GM18909 (cell line): ENCODE measurements around the gene CORO1C.

Experiments used
- ATAC-seq: cut with Tn5 transposase; IDR thresholded peaks from one replicate; pipeline ENCODE4 v1.9.1; 2021; ENCODE audit warnings: mild to moderate bottlenecking; ENCODE audit not compliant: unreplicated experiment, poor library complexity

Gene CORO1C

DNA sequence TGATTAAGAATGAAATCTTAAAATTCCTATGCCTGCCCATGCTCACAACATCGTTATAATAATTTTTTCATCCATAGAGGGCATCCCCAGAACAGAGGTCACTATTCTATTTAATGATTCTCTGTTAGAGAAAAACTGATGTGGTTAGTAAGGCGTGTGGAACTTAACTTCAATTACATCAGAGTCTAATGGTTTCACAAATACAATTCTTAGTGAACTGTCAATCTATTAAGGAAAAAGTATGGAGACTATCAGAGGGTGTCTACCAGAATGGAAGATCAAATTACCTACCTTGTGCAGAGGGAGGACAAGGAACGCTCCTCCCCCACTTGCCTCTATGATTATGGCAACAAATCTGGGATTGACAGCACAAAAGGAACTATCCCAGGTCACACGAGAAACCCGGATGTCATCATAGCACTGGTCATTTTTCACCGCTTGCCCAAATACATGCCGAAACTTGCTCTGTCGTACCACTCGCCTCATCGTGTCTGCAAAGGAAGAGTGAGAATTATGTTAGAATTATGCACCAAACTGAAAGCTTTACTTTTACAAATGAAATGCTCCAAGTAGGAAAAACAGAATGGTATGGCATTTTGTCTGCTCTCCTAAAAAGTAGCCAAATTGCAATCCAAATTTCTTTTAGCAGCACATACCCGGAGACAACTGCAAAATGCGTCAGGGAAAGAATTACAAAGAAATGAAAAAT is 30.3 kb downstream of the CORO1C start:
- no peak for ATAC-seq

DNA sequence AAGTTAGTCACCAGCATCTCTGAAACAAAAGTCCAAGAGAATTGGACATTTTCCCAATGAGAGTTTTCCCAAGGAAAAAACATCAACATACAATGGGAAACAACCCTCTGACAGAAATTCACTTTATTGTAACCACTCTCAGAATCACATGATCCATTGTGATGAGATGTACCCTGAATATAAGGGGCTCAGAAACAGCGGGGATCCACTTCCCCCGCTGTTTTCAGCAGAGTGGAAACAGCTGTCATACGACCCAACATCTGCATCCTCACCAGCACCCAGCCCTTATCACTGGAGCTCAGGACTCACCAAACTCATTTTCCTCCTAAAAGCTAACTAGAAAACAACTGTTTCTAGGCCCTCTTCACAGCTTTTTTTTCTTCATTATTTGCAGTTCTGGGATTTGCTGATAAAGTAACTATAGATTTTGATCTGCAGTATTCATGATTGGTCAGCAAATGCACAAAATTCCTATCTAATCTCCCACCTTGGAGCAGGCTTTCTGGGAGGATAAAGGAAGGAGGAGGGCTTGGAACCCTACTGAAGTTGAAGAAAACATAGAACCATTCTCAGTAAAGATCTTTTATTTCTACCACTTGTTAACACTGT is 31.3 kb downstream of the CORO1C start:
- ATAC-seq: no peak

DNA sequence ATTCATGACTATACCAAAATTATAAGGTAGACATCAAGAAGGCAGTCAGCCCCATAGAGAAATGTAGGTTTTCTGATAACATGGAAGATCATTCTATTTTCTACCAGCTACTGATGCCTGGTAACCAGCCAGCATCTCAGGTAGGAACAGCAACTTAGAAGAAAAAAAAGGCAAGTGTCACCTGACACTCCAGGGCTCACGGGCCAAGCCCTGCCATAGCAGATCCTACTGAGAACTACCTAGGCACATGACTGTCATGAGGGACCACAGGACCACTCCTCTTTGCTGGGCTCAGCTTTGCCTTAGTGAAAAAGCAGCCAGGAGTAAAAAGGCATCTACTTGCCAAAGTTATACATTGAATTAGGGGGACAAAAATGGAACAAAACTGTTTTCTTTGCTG is 33.4 kb downstream of the CORO1C start:
- no peak for ATAC-seq

DNA sequence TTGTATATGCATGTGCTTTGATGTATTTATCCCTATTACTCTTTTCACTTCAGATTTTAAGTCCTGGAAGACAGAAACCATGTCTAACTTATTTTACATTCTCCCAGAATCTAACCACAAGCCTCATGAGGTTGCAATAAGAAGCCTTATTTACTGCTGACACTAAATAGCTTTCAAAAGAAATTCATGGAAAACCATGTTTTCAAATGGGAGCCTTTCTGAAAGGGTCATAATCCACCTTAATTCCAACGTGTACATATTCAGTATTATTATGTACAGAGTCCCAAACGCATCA is 34.4 kb downstream of the CORO1C start:
- ATAC-seq: no peak

DNA sequence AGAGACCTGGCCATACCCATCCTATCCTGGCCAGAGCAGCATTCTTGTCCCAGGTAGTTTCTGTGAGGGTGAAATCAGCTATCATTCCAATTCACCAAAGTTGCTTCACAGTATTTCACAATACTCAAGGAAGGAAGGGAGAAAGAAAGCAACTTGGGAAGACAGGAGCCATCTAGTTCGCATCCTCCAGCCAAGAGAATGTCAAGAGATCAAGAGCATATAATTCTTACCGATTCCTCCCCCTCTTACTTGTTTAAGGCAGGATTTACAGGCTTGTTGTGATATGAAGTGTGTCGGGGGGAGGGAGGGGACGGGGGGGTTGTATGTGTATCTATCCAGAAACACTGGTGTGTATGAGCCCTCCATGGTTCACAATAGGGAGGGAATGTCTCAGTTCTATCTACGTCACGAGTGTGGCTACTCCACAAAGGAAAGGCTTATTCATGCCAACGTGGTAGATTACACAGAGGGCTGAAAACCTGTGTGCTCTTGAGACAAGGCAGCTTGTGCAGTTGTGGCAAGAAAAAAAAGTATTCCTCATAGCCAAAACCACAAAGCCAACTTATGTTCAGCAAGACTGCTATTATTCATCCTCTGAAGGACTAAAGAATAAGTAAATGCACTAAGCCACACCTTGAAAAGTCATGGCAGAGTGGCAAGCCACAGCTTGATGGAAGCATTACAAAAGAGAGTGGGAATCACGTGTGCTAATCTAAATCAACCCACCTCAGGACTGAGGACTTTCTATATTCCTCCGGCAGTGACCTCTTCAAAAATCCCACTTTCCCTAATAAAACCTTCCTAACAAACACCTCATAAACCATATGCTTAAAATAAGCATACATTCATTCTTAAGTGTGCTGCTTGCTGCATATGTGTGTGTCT is 35.0 kb downstream of the CORO1C start:
- ATAC-seq: no peak

DNA sequence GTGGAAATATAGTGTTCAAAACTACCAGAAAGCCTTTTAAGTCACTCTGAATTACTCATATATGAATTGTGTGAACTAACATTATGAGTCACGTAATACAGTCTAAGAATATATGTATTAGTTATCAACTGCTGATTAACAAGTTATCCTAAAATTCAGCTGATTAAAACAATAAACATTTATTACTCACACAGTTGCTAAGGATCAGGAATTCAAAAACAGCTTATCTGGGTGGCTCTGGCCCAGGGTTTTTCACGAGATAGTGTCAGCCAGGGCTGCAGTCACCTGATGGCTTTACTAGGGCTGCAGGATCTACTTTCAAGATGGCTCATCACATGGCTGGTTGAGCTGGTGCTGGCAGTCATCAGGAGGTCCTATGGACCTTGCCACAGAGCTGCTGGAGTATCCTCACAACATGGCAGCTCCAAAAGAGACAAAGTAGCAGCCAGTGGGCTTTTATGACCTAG is 36.5 kb downstream of the CORO1C start:
- no peak for ATAC-seq

DNA sequence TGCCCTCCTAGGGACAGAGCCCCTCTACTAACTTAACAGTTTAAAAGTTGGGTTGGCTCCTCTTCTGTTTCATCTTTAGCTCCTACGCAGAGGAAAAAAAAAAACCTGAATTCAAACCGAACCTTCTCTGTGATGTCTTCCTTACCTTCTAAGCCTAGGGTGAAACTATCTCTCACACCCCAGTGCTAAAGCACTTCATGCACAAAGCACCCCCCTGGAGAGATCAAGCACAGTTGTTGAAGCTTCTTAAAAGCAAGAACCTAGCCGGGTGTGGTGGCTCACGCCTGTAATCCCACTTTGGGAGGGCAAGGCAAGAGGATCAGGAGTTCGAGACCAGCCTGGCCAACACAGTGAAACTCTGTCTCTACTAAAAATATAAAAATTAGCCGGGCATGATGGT is 37.6 kb downstream of the CORO1C start:
- ATAC-seq: no peak

DNA sequence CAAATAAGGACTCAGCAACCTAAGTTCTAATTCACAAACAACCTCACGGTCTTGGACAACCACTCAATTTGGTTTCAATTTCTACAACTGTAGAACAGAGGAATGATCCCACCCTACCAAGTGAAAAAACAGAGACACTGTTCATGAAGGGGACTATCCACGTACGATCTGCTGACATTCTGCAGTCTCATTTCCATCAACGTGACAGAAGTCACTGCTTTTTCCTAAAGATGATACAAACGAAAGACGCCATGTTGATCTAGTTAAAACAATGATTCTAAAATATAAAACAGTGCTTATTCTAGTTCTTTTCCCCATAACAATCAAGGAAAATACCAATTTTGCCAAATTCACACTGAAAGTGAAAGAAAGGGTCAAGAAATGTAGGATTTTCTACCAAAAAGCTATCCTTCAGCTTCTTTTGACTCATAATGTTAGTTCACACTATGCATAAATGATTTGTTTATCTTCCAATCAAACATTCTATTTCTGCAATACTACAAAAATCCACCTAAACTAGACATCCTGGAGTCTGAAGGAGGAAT is 38.1 kb downstream of the CORO1C start:
- no peak for ATAC-seq

DNA sequence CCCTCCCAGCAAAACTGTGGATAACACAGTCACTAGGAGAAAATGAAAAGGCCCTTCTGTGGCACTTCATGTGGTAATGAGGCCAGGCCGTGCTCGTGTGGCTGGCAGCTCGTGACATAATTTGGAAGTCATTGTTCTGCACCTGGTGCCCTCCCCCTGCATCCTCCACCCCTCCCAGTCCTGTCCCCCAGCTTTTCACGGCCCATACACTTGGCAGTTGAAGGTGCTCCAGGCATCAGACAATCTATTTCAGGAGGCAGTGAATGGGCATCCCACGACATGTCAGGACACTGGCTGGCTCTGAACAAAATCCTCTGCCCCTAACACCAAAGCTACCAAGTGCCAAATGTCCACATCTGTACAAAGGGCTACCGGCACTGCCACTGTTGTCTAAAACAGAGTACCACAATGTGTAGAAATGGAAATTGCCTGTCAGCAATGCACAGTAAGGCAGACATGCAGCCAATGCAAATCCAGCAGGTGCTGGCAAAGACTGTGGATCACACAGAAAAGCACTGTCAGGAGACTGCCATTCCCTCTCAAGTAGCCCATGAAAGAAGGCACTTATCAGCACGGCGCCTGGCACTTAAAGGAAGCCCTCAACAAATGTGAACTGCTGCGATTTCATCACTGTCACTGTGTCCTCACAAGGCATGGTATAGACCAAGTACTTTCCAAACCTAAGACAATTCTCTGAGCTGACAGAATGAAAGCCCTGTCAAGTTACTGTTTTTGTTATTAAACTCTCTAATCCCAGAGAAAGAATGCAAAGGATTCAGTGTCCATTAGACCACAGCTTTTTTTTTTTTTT is 39.1 kb downstream of the CORO1C start:
- ATAC-seq: peak; percentile 9

DNA sequence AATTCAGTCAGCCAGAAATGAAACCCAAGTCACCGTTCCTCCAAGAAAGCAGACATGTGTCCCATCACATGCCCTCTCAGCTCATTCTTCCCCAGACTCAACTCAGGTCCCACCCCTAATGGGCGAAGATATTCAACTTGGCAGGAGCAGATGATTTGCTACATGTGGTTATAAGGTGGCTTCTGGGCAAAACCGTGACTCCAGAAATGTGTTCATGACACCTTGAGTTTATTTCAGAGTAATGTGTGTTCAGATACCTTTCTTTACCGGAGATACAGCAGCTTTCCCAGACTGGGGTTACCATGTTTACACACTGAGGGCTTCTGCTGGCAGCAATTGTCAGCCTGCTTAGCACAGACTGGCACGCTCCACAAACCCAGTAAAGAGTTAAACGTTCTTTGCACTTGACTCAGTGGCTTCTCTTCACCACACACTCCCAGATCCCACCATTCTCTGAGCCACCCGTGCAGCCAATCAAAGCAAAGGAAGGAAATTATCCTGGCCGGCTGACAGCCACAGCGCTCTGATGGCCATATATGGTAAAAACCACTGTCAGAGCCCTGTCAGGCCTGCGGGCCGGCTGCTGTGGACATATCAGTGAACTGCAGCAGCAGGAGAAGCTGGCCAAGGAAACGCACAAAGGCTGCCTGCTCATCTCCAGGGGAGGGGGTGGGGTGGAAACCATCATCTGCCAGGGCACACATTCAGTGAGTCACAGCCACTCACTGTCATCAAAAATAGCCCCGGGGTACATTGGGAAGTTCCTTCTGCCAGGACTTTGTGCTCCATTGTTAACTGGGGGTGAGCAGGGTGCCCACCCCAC is 39.9 kb downstream of the CORO1C start:
- ATAC-seq: peak; percentile 76

DNA sequence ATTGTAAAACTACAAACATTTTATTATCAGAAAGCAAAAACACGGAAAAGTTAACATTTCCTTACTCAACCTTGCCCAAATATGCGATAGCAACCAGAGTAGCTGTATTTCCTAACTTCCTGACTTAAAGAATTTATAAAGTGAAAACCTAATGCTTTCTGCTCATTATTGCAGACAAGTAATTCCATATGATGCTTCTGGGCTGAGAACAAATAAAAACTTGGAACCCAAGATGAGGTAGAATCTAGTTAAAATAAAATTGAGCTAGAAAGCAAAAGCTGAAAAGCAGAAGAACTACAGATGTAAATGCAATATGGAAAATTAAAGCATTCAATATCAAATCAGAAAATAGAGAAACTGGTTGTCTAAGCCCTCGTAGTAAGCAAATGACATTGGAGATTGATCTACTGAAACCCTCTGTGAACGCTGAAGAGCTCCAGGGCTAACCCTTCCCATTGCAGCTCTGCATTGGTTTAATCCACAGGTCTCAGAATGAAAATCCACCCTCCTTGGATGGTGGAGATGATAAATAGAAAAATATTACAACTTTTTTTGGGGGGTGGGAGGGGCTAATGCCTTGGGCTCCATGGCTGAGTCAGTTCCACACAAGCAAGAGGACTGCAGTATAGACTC is 40.7 kb downstream of the CORO1C start:
- no peak for ATAC-seq

DNA sequence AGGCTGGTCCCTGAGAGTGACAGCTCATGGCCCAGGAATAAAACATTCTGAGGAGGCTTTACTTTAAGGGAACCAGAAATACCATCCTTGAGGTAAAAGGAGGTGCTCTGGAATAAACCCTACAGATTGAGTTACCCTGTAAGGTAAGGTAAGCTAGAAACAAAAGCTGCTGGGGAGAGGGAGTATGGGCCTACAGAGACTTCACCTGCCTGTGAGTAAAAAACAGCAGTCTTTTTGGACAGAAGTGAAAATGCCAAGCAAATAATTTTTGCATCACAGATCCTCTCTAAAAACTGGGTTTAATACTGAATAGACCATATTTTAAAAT is 41.2 kb downstream of the CORO1C start:
- ATAC-seq: no peak

DNA sequence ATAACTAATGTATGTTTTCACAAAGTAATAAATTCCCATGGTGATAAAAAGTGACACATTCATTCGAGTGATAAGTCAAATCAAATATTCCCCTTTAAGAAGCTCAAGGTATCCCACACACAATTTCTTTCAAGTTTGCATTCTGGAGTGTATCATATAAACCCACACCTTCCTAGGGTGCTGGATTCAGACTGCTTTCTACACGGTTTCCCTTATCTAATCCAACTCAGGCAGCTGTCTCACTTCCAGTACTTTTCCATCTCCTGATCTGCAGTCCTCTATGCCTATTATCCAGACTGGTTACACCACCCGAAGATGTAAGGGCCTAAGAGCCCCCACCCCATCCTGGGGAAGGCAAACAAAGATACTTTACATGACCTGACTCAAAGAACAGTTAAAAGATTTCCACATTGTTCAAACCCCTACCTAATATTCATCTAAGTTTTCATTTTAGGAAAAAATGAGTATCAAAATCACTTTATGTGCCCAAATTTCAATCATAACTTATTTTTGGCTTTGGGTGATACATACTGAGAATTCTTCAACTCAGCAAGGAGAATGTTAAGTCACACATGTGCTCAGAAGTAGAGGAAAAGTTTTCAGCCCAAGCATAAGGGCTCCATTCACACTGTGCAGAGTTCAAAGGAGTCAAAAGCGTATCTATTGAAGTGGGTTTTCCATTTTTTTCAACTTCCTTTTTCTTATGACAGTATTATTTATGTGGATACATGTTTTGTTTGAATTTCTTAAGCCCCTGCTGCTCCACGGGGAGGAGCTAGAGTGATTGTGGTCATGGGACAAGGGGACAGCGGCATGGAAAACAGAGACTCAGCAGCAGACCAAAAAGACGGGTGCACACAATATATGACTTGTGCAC is 41.8 kb downstream of the CORO1C start:
- no peak for ATAC-seq

DNA sequence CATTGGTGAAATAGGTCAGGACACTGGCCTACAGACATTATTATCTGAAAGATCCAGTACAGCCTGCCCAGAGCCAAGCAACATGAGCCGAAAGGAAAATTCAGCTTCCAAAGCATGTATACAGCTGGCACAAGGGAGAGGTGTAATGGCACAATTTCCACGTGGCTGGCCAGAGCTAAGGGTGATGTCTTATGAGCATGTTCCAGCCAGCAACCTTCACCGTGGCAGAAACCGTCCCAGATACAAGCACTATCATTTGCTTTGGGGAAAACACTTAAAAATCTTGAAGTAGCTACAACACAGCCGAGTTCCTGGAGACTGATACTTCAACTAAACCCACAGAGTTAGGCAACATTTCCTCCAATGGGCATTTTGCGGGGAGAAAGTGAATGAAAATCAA is 44.5 kb downstream of the CORO1C start:
- no peak for ATAC-seq

DNA sequence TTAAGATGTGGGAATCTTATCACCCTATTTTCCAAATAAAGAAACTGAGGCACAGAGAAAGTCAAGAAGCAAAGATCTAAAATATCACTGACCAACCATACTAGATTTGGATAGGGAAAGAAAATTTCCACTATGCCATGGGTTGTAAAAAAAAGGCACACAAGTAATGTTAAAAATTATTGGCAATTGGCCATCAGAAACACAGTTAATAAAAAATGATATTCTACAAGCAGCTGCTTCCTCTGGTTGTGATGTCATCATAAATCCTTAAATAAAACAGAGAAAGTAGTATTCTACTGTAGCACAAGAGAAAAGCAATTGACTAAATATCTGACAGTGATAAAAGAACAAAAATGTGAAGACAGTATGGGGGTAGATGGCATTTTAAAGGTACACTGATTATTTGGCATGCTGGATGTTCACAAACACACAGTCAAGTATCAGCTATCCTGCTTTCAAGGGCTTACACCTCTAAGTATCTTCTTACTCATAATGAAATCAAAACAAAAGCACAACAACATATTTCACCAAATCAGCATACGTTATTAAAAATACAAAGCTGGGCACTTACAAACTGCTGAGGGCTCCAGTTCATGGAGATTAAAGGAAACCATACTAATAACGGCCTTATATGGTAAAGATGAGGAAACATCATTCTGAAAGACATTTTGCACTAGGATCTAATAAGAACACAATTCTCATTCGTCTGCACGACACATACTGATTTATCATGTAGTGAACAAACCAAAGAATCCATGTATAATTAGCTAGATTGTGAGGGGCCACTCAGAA is 45.7 kb downstream of the CORO1C start:
- ATAC-seq: no peak

DNA sequence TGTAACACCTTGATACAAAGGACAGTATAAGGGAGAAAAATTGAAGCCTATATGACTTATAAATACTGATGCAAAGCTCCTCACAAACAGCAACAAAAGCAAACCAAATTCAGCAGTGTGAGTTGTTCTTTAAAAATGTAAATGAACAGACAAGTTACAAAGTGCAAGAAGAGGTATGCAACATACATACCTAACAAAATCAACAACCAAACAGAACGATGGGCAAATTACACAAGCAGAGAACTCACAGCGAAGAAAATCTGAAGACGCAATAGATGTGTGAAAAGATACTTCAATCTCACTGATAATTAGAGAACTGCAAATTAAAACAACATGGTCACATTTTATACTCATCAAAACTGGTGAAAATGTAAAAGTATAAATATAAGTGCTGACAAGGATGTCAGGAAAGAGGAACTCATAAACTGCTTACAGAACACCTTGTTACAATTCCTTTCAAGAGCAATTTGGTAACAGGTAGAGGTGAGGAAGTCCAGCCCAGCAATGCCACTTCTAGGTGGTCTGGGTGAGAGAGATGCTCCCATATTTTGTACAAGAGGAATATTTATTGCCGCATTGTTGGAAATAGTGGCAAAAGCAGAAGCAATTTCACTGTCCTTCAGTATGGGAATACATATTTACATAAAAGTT is 47.3 kb downstream of the CORO1C start:
- ATAC-seq: no peak

DNA sequence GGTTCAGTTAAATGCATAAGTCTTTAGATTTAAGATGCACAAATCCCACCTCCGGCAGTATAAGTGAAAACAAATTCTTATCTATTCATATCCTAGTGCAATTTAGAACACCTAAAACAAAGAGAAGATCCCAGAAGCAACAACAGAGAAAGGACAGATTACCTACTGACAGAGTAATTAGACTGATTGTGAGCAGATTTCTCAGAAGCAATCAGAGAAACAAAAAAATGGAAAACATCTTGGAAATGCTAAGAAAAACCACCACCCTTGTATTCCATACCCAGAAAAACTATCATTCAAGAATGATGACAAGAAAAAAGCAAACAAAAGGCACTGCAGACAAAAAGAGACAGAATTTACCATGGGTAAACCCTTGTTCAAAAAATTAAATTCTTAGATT is 50.0 kb downstream of the CORO1C start:
- no peak for ATAC-seq
